B cell (primary cell): ENCODE data around the gene EPAS1.

Source experiments
- CTCF ChIP-seq: fragments of 200-600 bp; IDR thresholded peaks from one replicate; pipeline ENCODE4 v1.8.0; 2022; ENCODE audit warnings: antibody characterized with exemption, mild to moderate bottlenecking
- EZH2 ChIP-seq: IDR thresholded peaks from 2 replicates; pipeline ENCODE4 v1.6.1; 2012; ENCODE audit warnings: borderline replicate concordance, low read depth, mild to moderate bottlenecking, moderate library complexity, low read length; ENCODE audit not compliant: insufficient read depth, poor library complexity, severe bottlenecking

- TF ChIP-seq CTCF: no peak
- TF ChIP-seq EZH2: no peak
Observed at GRCh38 chr2:46338674-46339073, 41.5 kb downstream of the EPAS1 start.
